Activated T-cell treated with anti-CD3 and anti-CD28 coated beads, Interleukin-2, amount 50 U/mL, for 72 hours (primary cell): ENCODE results near the gene SLC16A7. TPM values are rescaled to one million over a fixed set of nuclear protein-coding genes. Genes with fewer than 3 reads are reported as not detected.

Experiments
- ATAC-seq, 2 donors: fragments of 150-1000 bp; cut with Tn5 transposase; replicated peaks in 1 of 2; 2 replicates each; pipeline ENCODE4 v1.10.0; 2021; ENCODE audit warnings: moderate library complexity in 2 of 2, mild to moderate bottlenecking in 1 of 2
- DNase-seq, 2 donors: peaks; one replicate each; pipeline ENCODE4 v3.0.0; 2021 to 2022; ENCODE audit warnings: mixed read lengths in 1 of 2
- H3K27ac Mint-ChIP-seq: one replicate; pipeline ENCODE4 v1.8.0; 2022; ENCODE audit warnings: mild to moderate bottlenecking, moderate library complexity, mixed read lengths
- H3K27me3 Mint-ChIP-seq: one replicate; pipeline ENCODE4 v1.8.0; 2022; ENCODE audit warnings: low read depth, mixed read lengths
- H3K36me3 Mint-ChIP-seq, 2 donors: one replicate each; pipeline ENCODE4 v1.8.0; 2022; ENCODE audit warnings: mixed read lengths in 2 of 2, mild to moderate bottlenecking in 1 of 2; ENCODE audit not compliant: insufficient read depth in 2 of 2
- H3K4me1 Mint-ChIP-seq: one replicate; pipeline ENCODE4 v1.8.0; 2022; ENCODE audit warnings: low read depth, mixed read lengths
- H3K4me3 Mint-ChIP-seq, 2 donors: one replicate each; pipeline ENCODE4 v1.8.0; 2022; ENCODE audit warnings: mild to moderate bottlenecking in 2 of 2, mixed read lengths in 2 of 2, moderate library complexity in 2 of 2
- H3K9me3 Mint-ChIP-seq, 2 donors: one replicate each; pipeline ENCODE4 v1.8.0; 2022; ENCODE audit warnings: mixed read lengths in 2 of 2
- total RNA-seq, 2 donors: library from RNA; stranded (reverse); gene quantifications; one replicate each; pipeline ENCODE4 v1.2.3, GENCODE V29; 2022

The SLC16A7 gene, protein sequence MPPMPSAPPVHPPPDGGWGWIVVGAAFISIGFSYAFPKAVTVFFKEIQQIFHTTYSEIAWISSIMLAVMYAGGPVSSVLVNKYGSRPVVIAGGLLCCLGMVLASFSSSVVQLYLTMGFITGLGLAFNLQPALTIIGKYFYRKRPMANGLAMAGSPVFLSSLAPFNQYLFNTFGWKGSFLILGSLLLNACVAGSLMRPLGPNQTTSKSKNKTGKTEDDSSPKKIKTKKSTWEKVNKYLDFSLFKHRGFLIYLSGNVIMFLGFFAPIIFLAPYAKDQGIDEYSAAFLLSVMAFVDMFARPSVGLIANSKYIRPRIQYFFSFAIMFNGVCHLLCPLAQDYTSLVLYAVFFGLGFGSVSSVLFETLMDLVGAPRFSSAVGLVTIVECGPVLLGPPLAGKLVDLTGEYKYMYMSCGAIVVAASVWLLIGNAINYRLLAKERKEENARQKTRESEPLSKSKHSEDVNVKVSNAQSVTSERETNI
- 10 to 100 TPM; 38.8 to 40.2 TPM for total RNA-seq

DNA sequence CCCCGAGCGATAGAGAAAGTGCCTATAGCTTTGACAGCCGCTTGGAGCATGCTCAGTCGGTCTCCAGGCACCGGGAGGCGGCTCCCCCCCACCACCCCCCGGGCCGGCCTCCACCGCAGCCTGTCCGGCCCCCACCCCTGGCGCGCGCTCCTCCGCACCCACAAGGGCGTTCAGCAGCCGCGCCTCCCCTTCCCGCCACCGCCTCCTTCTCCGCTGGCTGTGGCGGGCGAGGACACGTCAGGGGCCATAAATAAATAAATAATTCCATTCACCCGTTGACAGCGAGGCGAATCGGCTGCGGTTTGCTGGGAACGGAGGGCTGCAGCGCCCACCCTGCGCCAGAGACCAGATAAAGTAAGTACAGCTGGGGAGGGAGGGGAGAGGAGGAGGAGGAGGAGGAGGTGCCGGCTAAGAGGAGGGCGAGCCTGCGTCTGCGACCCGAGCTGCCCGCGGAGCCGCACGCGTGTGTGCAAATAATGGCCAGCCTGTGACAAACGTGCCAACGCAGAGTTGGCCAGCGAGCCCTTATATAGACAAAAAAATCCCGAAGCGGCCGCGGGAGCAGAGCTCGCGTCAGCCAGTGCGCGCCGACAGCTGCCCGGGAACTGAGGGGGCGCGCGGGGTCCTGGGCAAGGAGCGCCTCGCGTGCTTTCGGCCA is at the start of gene SLC16A7:
SLC16A7 (plus strand) TSS at position 147 of the 658 bp plus-strand sequence. CDS start 108,773 bp downstream, outside the sequence.
- Mint-ChIP-seq H3K4me3 (peak within 1 kb of the TSS; percentile 95 to 99), H3K27me3 (no peaks in the 10 kb centered on the region), H3K4me1 (peaks cover 53% of the 10 kb centered on the region), H3K9me3 (no peaks in the 10 kb centered on the region), H3K27ac (peak within 1 kb of the TSS; percentile 99), H3K36me3 (peaks cover 5 to 19% of the 10 kb centered on the region in 2 donors)
- DNase-seq: peak; percentile 85 to 87
- peak; percentile 56 to 57 for ATAC-seq

DNA sequence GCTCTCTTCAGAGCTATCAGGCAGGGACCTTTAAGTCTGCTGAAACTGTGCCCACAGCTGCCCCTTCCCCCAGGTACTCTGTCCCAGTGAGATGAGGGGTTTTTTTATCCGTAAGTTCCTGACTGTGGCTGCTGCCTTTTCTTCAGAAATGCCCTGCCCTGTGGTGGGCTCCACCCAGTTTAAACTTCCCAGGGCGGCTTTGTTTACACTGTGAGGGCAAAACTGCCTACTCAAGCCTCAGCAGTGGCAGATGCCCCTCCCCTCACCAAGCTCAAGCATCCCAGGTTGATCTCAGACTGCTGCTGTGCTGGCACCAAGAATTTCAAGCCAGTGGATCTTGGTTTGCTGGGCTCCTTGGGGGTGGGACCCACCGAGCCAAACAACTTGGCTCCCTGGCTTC is 46.9 kb upstream of the SLC16A7 start:
- H3K36me3 Mint-ChIP-seq: no peaks in the 10 kb centered on the region
- H3K27me3 Mint-ChIP-seq: no peaks in the 10 kb centered on the region
- H3K4me3 Mint-ChIP-seq: no peak overlapping the region
- no peak overlapping the region for H3K27ac Mint-ChIP-seq
- H3K9me3 Mint-ChIP-seq: no peaks in the 10 kb centered on the region
- DNase-seq: no peak
- ATAC-seq: no peak
- H3K4me1 Mint-ChIP-seq: no peaks in the 10 kb centered on the region

- Mint-ChIP-seq H3K27me3 (no peaks in the 10 kb centered on the region), H3K9me3 (peaks cover 0 to 2% of the 10 kb centered on the region in 2 donors), H3K27ac (no peak overlapping the region), H3K4me1 (no peaks in the 10 kb centered on the region), H3K36me3 (no peaks in the 10 kb centered on the region), H3K4me3 (no peak overlapping the region)
- DNase-seq (no peak), ATAC-seq (no peak)
These were observed 36.1 kb upstream of the SLC16A7 start for GRCh38 chr12:59559696-59560095.

GRCh38 chr12:59570145-59570544 is 25.7 kb upstream of the SLC16A7 start:
- H3K4me3 Mint-ChIP-seq: no peak overlapping the region
- no peak for DNase-seq
- H3K27ac Mint-ChIP-seq: no peak overlapping the region
- no peaks in the 10 kb centered on the region for H3K36me3 Mint-ChIP-seq
- H3K27me3 Mint-ChIP-seq: no peaks in the 10 kb centered on the region
- ATAC-seq: no peak
- H3K4me1 Mint-ChIP-seq: no peaks in the 10 kb centered on the region
- peaks cover 0 to 4% of the 10 kb centered on the region in 2 donors for H3K9me3 Mint-ChIP-seq

DNA sequence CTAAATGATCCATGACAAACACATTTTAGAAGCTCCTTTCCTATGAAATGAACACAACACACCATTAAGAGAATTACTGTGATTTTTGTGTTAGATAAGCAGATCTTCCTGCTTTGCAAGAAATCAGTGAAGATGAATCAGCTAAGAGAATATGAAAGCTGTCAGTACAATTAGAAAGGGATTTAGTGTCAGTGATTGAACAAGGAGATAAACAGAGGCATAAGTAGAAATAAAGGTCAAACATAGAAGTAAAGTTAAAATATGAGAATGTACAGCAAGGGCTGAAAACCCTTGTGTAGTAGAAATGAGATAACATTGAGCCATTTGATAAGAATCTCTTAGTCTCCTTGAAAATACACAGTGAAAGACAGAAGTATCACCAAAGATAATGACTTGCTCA is 21.4 kb upstream of the SLC16A7 start:
- Mint-ChIP-seq H3K27ac (no peak overlapping the region), H3K4me3 (no peak overlapping the region), H3K9me3 (peaks cover 0 to 7% of the 10 kb centered on the region in 2 donors), H3K4me1 (peaks cover 20% of the 10 kb centered on the region), H3K27me3 (no peaks in the 10 kb centered on the region), H3K36me3 (no peaks in the 10 kb centered on the region)
- no peak for ATAC-seq
- no peak for DNase-seq

- DNase-seq (no peak), ATAC-seq (no peak)
These were observed 20.0 kb upstream of the SLC16A7 start for GRCh38 chr12:59575826-59576225.

GRCh38 chr12:59578254-59578653 is 17.6 kb upstream of the SLC16A7 start:
- no peaks in the 10 kb centered on the region for H3K36me3 Mint-ChIP-seq
- H3K9me3 Mint-ChIP-seq: peaks cover 0 to 3% of the 10 kb centered on the region in 2 donors
- DNase-seq (no peak), ATAC-seq (no peak)
- peak overlapping the region; percentile 24 for H3K27ac Mint-ChIP-seq
- no peaks in the 10 kb centered on the region for H3K27me3 Mint-ChIP-seq
- peak overlapping the region in 1 of 2 donors; percentile 2 for H3K4me3 Mint-ChIP-seq
- H3K4me1 Mint-ChIP-seq: peaks cover 41% of the 10 kb centered on the region

More at GRCh38 chr12:59575826-59576225, 20.0 kb upstream of the SLC16A7 start:
- H3K36me3 Mint-ChIP-seq: no peaks in the 10 kb centered on the region
- H3K9me3 Mint-ChIP-seq: peaks cover 0 to 7% of the 10 kb centered on the region in 2 donors
- peaks cover 32% of the 10 kb centered on the region for H3K4me1 Mint-ChIP-seq
- H3K27ac Mint-ChIP-seq: no peak overlapping the region
- H3K27me3 Mint-ChIP-seq: no peaks in the 10 kb centered on the region
- no peak overlapping the region for H3K4me3 Mint-ChIP-seq

GRCh38 chr12:59579631-59580030 is 16.2 kb upstream of the SLC16A7 start:
- Mint-ChIP-seq H3K36me3 (no peaks in the 10 kb centered on the region), H3K27ac (no peak overlapping the region), H3K4me3 (no peak overlapping the region), H3K27me3 (no peaks in the 10 kb centered on the region), H3K4me1 (peaks cover 43% of the 10 kb centered on the region), H3K9me3 (peaks cover 0 to 3% of the 10 kb centered on the region in 2 donors)
- DNase-seq: no peak
- no peak for ATAC-seq

GRCh38 chr12:59580050-59580449 is 15.8 kb upstream of the SLC16A7 start:
- no peaks in the 10 kb centered on the region for H3K36me3 Mint-ChIP-seq
- no peak for DNase-seq
- H3K4me1 Mint-ChIP-seq: peaks cover 43% of the 10 kb centered on the region
- H3K4me3 Mint-ChIP-seq: no peak overlapping the region
- peaks cover 0 to 3% of the 10 kb centered on the region in 2 donors for H3K9me3 Mint-ChIP-seq
- H3K27me3 Mint-ChIP-seq: no peaks in the 10 kb centered on the region
- ATAC-seq: no peak
- no peak overlapping the region for H3K27ac Mint-ChIP-seq

- Mint-ChIP-seq H3K36me3 (no peaks in the 10 kb centered on the region), H3K27ac (peak overlapping the region; percentile 8), H3K9me3 (peaks cover 0 to 3% of the 10 kb centered on the region in 2 donors), H3K4me3 (no peak overlapping the region), H3K4me1 (peaks cover 32% of the 10 kb centered on the region), H3K27me3 (peaks cover 5% of the 10 kb centered on the region)
- DNase-seq (no peak), ATAC-seq (peak; percentile 53 to 76)
These were observed 12.7 kb upstream of the SLC16A7 start for GRCh38 chr12:59583003-59583712.

DNA sequence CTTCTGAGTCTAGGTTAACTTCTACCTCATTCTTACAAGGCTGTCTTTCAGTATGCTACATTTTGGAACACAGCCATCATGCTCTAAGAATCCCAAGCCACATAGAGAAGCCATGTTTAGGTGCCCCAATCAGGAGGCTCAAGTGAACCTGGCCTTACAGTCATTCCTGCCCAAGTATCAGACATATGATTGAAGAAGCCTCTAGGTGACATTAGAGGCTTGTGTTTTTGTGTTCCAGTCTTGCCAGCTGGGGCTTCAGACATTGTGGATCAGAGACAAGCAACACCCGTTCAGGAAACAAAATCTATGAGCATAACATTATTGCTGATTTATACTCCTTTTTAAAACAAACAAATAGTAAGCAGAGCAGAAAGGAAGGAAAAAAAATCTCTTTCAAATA is 8.1 kb upstream of the SLC16A7 start:
- H3K27me3 Mint-ChIP-seq: peaks cover 5% of the 10 kb centered on the region
- no peak overlapping the region for H3K27ac Mint-ChIP-seq
- H3K9me3 Mint-ChIP-seq: no peaks in the 10 kb centered on the region
- H3K36me3 Mint-ChIP-seq: no peaks in the 10 kb centered on the region
- H3K4me1 Mint-ChIP-seq: peaks cover 7% of the 10 kb centered on the region
- DNase-seq (no peak), ATAC-seq (peak in 1 of 2 donors; percentile 19)
- no peak overlapping the region for H3K4me3 Mint-ChIP-seq

DNA sequence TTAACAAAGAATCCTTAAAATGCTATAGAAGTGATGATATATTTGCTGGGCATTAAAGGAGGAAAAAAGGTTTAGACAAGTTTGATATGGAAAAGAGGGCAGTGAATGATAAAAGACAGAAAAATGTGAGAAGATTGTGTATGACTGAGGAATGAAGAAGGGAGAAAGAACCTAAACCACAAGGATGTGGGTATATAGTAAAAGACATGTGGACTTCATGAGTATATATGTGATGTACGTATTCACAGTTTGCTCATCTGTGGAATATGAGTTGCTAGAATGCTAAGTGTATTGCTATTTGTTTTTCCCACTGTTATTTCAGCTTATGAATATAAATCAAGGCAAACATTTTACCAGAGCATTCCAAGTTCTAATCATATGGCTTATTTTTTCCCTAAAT is 2.1 kb upstream of the SLC16A7 start:
- H3K4me3 Mint-ChIP-seq: no peak overlapping the region
- DNase-seq (no peak), ATAC-seq (no peak)
- H3K4me1 Mint-ChIP-seq: peaks cover 41% of the 10 kb centered on the region
- H3K27ac Mint-ChIP-seq: no peak overlapping the region
- H3K36me3 Mint-ChIP-seq: peaks cover 5 to 11% of the 10 kb centered on the region in 2 donors
- H3K27me3 Mint-ChIP-seq: no peaks in the 10 kb centered on the region
- no peaks in the 10 kb centered on the region for H3K9me3 Mint-ChIP-seq
